NB4 (cell line): ENCODE measurements around the gene NELL1.

ENCODE experiments used
- CTCF ChIP-seq: IDR thresholded peaks from one replicate; pipeline ENCODE4 v1.5.1; 2012; ENCODE audit warnings: low read depth, low read length
- POLR2A ChIP-seq: IDR thresholded peaks from 2 replicates; pipeline ENCODE4 v1.6.1; 2011; ENCODE audit warnings: mild to moderate bottlenecking; ENCODE audit not compliant: insufficient read length; ENCODE audit errors: extremely low read depth

GRCh38 chr11:20670932-20671403 is 1.6 kb downstream of the NELL1 start:
- TF ChIP-seq CTCF (no peak), POLR2A (no peak)
